CD4-positive, alpha-beta T cell treated with Interleukin-17A for 1 hour (primary cell): ENCODE data around the gene VWA5B2.
A peak's percentile ranks its signal among the peaks of the same experiment; 100 is the strongest.

Source experiments
- DNase-seq: peaks from one replicate; pipeline ENCODE4 v3.0.0-alpha.2; 2020

The VWA5B2 gene

DNA sequence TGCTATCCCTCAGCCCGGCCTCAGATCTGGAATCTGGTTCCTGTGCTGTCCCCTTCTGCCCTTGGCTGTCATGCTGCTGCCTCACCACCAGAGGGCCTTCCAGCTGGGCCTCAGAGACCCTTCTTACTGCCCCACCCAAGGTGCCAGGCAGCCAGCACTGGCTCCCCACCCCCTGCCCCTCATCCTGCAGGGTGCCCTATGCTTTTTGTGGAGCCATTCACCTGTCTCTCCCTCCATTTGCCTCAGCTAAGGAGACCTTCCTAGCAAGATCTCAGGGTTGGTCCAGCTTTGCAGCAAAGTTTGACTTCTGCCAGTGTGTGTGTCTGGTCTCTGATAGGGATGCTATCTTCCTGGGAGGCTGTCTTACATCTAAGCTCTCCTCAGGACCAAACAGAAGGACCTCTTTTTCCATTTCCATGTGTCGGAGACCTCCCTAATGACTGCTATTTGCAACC is 1.9 kb upstream of the VWA5B2 start:
- peak; percentile 62 for DNase-seq

DNA sequence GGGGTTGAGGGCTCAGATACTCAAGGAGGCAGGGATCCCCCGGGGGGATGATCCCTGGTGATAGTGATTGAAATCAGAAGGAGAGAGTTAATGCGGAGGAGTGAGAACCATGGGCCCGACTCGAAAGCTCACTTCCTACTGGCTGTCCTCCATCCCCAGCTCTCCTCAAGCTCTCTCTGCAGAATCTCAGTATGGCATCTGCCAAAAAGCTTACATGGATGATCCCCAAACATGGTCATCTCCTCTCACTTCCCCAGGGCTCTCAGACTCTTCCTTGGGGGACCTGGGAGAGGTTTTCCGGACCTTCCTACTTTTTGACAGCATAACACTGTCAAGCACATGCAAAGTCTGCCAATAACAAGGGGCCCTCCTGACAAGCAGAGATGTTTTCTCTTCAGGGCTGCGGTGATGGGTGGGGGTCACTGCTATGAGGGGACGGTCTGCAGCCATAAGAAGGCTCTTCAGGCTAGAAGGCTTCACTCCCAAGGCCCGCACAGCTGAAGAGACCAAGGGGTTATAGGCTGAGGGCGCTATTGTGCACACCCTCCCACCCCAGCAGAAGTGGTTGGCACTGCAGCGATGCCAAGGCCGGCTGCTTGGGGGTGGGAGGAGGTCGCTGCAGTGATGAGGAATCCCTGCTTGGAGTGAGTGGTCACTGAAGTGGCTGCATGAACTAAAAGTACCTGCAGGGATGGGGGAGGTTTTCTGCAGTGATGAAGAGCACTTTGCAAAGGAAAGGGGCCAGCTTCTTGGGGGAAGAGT is 828 bp upstream of the VWA5B2 start:
- no peak for DNase-seq

DNA sequence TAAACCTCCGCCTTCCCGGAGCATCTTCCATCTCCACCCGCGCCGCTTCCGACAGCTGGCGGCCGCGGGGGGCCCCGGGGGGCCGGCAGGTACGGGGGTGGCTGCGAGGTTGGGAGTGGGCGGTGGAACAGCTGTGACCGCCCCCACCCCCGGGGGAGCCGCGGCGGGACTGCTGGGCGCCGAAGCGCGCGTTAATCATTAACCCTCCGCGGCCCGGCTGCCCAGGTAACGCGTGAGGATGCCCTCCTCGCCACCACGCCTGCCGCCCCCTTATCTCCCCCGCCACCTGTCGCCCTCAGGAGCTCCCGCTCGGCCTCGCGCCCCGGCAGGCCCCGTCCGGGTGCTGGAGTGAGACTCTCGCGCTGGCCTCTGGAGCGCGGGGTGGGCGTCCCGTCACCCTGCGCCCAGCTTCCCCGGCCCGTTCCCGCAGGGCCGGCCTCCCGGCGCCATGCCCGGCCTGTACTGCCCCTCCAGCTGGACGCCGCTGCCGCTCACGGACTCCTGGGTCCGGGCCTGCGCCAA is 757 bp downstream of the VWA5B2 start:
- no peak for DNase-seq

- no peak for DNase-seq
Measured at GRCh38 chr3:184230603-184231528, 1.5 kb downstream of the VWA5B2 start.

DNA sequence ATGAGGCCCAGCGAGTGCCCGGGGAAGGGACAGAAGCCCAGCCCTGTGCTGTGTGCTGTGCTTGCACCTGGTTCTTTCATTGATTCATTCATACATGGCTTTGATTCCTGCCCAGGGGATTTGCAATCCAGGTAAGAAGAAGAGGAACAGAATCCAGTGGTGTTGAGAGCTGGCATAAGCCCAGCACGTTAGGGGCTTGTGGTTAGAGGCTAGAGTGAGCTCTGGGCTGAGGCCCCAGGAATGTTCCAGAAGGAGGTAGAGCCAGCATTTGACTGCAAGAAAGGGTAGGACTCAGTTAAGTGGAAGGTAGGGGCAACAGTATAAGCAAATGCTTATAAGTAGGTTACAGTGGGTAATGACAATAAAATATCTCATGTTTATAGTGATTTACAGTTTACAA is 2.3 kb downstream of the VWA5B2 start:
- no peak for DNase-seq

GRCh38 chr3:184233127-184233843 is 3.9 kb downstream of the VWA5B2 start:
- DNase-seq = no peak

- no peak for DNase-seq
Measured at GRCh38 chr3:184234224-184234623, 4.8 kb downstream of the VWA5B2 start.

- DNase-seq = no peak
Measured at GRCh38 chr3:184234671-184235380, 5.4 kb downstream of the VWA5B2 start.

- DNase-seq = no peak
Measured at GRCh38 chr3:184235381-184236032, 6.1 kb downstream of the VWA5B2 start.

- DNase-seq = no peak
Measured at GRCh38 chr3:184236033-184236410, 6.6 kb downstream of the VWA5B2 start.

- DNase-seq = no peak
Measured at GRCh38 chr3:184236636-184237035, 7.3 kb downstream of the VWA5B2 start.

DNA sequence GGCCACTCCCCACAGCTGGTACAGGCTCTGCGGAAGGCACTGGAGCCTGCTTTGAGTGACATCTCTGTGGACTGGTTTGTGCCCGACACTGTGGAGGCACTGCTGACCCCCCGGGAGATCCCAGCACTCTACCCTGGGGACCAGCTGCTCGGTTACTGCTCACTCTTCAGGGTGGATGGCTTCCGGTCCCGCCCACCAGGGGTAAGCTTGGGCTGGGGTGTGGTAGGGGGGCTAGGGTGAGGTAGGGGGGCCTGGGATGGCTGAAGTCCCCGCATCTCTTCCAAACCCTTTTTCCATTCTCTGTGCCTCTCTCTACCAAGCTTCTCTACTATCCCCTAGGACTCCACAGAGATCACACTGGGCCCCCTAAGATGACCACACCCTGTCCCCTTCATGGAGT is 7.8 kb downstream of the VWA5B2 start:
- DNase-seq = no peak

DNA sequence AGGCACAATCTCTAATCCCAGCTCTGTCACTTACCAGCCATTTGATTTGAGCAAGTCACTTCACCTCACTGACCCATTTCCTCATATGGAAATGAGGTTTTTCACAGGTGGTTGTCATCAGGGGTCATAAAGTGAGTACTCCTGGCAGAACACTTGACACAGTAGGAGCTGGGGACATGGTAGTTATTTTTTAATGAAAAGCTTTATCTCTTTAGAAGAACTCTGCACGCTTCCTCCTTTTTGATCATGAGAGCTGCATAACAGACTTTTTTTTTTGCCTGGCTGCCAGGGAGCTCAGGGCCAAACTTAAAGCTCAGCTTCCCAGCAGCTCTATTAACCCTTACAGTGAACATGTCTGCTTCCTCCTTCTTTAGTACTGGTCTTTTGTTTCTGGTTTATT is 8.4 kb downstream of the VWA5B2 start:
- no peak for DNase-seq

GRCh38 chr3:184238246-184238818 is 8.9 kb downstream of the VWA5B2 start:
- no peak for DNase-seq

- DNase-seq = no peak
Measured at GRCh38 chr3:184239221-184239620, 9.8 kb downstream of the VWA5B2 start.

- no peak for DNase-seq
Measured at GRCh38 chr3:184239708-184240107, 10.3 kb downstream of the VWA5B2 start.

GRCh38 chr3:184240384-184241140 is 11.2 kb downstream of the VWA5B2 start:
- DNase-seq = no peak

- DNase-seq = no peak
Measured at GRCh38 chr3:184241141-184241446, 11.7 kb downstream of the VWA5B2 start.

DNA sequence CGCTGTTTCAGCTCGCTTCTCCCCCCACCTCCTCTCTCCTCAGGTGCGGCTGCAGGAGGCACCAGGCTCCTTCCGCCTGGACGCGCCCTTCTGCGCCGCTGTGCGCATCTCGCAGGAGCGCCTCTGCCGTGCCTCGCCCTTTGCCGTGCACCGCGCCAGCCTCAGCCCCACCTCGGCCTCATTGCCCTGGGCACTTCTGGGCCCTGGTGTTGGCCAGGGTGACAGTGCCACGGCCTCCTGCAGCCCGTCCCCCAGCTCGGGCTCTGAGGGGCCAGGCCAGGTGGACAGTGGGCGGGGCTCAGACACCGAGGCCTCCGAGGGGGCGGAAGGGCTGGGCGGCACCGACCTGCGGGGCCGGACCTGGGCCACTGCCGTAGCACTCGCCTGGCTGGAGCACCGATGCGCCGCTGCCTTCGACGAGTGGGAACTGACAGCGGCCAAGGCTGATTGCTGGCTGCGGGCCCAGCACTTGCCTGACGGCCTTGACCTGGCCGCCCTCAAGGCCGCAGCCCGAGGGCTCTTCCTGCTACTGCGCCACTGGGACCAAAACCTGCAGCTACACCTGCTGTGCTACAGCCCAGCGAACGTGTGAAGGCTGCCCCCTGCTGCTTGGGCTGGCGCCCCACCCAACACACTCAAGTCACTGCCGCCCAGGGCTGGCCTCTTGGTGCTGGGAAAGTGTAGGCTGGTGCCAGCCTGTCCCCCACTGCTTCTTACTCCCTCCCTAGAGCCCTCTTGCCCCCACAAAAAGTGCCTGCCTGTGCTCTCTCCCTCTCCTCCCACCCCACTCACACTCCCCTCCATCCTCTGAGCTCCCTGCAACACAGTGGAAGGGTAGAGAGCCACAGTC is 12.3 kb downstream of the VWA5B2 start:
- DNase-seq = no peak

GRCh38 chr3:184242297-184242685 is 12.9 kb downstream of the VWA5B2 start:
- DNase-seq = no peak
